ENCODE results near the gene LRRC59.

The LRRC59 gene

GRCh38 chr17:50363217-50364060 is 33.9 kb downstream of the LRRC59 start:
- in situ Hi-C loops (cut with HindIII; ENCODE audit: low sequenced_read_pairs) = no loop called here

GRCh38 chr17:50362661-50363060 is 34.7 kb downstream of the LRRC59 start:
- in situ Hi-C loops (cut with HindIII; ENCODE audit: low sequenced_read_pairs) = no loop called here

DNA sequence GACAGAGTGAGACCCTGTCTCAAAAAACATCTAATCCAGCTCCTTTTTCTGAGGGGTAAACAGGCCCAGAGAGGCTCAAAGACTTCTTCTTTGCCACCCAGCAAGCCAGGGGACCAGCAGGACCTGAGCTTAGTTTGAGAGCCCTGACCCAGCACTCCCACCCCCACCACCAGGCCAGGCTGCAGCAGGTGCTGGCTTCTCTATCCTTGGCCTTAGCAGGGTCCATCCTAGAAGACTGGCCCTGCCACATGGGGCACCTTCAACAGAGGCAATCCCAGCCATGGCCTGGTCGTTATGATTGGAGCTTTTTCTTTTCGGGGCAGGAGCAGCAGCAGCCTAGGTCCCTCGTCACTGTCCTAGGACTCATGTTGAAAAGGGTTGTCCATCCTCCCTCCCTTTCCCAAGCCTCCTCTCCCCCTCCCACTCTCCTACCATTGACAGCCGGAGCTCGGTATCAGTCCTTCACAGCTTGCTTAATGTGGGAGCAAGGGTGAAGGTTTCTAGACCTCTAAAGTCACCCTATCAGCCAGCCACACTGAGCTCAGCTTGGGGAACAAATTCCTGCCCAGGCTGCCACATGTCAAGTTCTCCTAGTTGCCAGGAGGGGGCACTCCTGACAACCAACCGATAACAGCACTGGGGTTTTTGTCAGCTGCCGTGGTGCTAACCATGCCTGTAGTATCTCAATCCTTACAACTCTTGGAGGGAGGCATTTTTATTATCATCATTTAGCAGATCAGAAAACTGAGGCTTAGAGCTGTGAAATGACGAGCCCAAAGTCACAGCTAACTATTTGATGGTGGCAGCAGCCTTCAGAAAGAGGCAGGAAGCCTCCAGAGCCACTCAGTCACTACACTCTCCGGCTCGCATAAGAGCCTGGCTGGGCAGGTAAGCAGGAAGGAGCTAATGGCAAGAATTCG is 35.5 kb downstream of the LRRC59 start:
- in situ Hi-C loops (cut with HindIII; ENCODE audit: low sequenced_read_pairs) = no loop called here

DNA sequence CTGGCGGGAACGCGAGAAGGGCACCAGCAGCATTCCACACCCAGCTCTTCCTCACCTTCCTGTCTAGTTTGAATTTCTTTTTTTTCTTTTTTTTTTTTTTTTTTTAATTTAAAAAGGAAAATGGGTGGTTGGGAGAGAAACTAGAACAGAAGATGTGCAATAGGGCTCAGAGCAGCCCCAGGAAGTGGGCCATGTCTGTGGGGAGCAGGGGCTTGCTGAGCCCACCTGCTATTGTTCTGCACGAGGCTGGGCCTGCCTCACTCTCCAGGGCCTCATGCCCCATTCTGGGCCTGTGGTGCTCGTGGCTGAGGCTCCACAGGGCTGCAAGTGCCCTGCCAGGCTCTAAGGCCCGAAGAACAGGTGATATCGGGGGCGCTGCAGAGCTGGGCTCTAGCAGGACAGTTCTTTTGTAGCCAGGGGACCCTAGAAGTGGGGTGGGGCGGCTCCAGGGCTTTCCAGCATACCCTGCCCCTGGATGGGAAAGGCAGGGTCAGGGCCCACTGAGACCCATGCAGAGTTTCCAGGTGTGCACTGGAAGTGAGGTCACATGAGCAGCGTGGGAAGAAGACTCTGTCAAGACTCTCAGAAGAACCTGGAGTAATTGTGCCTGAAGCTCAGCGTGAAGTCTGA is 36.7 kb downstream of the LRRC59 start:
- in situ Hi-C loops (cut with HindIII; ENCODE audit: low sequenced_read_pairs) = no loop called here

GRCh38 chr17:50359998-50360461 is 37.3 kb downstream of the LRRC59 start:
- in situ Hi-C loops (cut with HindIII; ENCODE audit: low sequenced_read_pairs) = no loop called here

DNA sequence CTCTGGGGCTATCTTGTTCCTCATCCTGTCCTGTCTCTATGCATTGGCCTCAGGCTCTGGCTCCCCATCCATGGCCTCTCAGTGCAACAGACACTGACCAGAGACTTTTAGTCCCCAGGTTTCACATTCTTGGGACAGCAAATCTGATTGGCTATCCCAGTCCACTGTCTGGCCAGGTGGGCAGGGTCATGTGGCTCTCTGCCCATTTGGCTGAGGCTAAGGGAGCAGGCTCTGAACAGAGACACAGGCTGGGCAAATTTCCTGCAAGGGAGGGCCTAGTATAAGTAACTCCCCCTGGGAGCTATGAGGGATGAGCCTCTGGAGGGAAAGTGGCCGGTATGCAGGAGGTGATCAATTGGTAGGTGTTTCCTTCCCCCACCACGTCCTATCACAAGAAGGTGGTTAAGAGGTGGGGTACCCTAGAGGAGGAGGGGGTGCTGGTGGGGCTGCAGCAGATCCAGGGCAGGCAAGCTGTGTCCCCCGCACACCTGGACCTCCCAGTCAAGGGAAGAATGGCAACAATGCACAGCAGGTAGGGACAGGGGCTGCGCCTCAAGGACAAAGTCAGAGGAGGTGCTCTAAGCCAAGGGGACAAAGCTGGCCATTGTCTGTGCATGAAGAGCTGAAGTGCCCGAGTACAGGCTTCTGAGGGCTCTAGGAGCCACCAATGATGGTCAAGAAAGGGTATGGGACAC is 38.2 kb downstream of the LRRC59 start:
- in situ Hi-C loops (cut with HindIII; ENCODE audit: low sequenced_read_pairs) = no loop called here

DNA sequence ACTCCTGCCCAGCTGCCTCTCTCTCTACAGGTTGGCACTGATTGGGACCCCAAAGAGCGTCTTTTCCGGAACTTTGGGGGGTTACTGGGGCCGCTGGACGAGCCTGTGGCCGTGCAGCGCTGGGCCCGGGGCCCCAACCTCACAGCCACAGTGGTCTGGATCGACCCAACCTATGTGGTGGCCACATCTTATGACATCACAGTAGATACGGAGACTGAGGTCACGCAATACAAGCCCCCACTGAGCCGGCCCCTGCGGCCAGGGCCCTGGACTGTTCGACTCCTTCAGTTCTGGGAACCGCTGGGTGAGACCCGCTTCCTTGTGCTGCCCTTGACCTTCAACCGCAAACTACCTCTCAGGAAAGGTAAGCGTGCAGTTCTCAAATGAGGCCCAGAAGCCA is 39.1 kb downstream of the LRRC59 start:
- in situ Hi-C loops (cut with HindIII; ENCODE audit: low sequenced_read_pairs) = no loop called here

DNA sequence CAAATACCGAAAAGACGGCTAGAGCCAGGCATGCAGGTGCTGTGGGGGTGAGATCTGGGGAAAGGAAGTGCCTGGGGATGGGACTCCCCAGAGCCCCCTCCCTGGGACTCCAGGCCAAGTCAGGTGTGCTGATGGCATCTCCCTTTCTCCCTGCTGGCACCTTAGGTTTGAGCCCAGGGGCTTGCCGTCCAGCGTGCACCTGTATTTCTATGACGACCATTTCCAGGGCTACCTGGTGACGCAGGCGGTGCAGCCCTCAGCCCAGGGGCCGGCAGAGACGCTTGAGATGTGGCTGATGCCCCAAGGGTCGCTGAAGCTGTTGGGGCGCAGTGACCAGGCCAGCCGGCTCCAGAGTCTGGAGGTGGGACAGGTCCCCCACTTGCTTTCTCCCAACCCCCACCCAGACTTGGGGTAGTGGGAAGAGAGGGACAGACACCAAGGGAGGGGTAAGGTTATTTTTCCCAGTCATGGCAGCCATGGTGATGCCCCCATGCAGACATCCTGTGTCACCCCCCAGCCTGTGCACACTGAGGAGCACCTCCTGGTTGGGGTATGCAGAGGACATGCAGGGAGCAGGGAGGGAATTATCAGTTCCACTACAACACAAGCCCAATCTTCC is 40.3 kb downstream of the LRRC59 start:
- in situ Hi-C loops (cut with HindIII; ENCODE audit: low sequenced_read_pairs) = no loop called here

DNA sequence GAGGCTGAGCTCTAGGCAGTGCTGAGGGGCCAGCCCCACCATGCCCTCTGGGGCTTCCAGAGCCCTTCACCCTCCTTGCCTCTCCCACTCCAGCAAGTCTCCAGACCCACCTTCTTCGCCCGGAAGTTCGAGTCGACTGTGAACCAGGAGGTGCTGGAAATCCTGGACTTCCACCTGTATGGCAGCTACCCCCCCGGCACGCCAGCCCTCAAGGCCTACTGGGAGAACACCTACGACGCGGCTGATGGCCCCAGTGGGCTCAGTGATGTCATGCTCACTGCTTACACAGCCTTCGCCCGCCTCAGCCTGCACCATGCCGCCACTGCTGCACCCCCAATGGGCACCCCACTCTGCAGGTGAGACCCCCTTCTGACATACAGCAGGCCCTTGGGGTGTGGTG is 40.9 kb downstream of the LRRC59 start:
- in situ Hi-C loops (cut with HindIII; ENCODE audit: low sequenced_read_pairs) = no loop called here

GRCh38 chr17:50355701-50356341 is 41.5 kb downstream of the LRRC59 start:
- in situ Hi-C loops (cut with HindIII; ENCODE audit: low sequenced_read_pairs) = no loop called here

DNA sequence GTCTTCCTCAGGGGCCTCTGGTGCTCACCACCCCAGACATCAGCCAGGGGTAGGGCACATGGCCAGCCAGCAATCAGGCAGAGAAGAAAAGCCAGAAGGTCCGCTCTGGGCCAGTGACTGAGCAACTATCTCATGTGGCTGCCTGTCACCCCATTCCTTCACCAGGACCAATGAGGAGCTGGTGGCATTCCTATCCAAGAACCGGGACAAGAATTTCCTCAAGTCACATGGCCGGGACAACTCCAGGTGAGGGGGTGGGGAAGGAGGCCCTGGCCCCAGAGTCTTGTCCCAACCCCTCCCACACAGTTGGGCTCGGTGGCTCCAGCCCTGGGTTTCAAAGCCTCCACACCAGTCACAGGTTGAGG is 42.0 kb downstream of the LRRC59 start:
- in situ Hi-C loops (cut with HindIII; ENCODE audit: low sequenced_read_pairs) = no loop called here

- in situ Hi-C loops (cut with HindIII; ENCODE audit: low sequenced_read_pairs) = no loop called here
Observed at GRCh38 chr17:50354776-50355175, 42.5 kb downstream of the LRRC59 start.

DNA sequence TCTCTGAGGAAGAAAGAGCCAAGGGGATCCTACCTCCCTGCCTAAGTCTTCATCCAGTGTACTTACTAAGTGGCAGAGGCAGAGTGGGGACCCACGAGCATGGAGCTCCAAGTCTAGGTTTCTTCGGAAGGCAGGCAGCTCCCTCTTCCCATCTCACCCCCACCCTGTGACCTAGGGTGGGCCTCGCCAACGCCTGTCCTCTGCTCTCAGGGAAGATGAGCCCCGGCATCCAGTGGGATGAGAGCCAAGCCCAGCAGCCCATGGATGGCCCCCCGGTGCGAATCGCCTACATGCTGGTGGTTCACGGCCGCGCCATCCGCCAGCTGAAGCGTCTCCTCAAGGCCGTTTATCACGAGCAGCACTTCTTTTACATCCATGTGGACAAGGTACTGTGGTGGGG is 43.1 kb downstream of the LRRC59 start:
- in situ Hi-C loops (cut with HindIII; ENCODE audit: low sequenced_read_pairs) = no loop called here

GRCh38 chr17:50353600-50354195 is 43.6 kb downstream of the LRRC59 start:
- in situ Hi-C loops (cut with HindIII; ENCODE audit: low sequenced_read_pairs) = no loop called here

DNA sequence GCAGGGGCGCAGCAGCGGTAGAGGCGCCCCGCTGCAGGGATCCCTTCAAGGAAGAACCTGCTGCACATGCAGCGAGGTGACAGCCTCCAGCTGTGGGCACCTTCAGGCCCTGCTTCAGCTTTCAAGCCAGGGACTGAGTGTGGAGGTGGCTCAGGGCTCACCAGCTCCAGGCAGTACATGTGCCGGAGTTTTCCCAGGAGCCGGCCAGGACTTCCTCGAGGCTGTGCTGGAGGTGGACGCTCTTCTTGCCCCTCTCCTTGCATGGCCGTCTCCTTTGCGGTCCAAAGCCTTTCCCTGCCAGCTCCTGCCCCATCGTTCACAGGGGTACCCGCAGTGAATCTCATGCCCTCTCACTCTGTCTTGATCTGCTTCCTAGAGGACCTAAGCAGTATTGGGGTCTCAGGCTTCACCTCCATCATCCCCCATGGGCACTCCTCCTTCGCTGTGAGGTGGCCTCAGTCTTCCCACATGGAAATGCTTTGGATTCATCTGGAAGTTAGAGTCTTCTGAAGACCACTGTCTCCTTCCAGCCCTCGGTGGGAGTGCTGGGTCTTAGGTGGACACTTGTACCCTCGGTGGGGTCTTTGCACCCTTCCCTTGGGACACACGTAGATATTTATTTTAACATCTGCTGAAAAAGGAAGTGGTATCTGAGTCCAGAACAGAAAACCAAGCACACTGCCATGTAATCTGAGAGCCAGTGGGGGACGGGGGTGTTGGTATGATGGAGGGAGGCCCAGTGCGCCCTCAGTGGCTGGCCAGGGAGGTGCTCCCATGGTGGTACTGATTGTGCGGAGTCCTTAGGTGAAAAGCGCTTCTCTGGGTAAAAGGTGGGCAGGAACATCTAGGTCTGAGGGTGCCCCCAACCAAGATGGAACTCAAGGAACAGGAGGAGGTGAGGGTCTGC is 44.4 kb downstream of the LRRC59 start:
- in situ Hi-C loops (cut with HindIII; ENCODE audit: low sequenced_read_pairs) = no loop called here

GRCh38 chr17:50352072-50352692 is 45.1 kb downstream of the LRRC59 start:
- in situ Hi-C loops (cut with HindIII; ENCODE audit: low sequenced_read_pairs) = no loop called here

- in situ Hi-C loops (cut with HindIII; ENCODE audit: low sequenced_read_pairs) = no loop called here
Observed at GRCh38 chr17:50350733-50351132, 46.6 kb downstream of the LRRC59 start.

- in situ Hi-C loops (cut with HindIII; ENCODE audit: low sequenced_read_pairs) = loop anchor here (5.0 to 25.0 kb wide), 2 partner anchors 48 to 437 kb away; partner anchors contain the start of gene LRRC59
Observed at GRCh38 chr17:50349243-50349600, 48.1 kb downstream of the LRRC59 start.

All from endothelial cell of hepatic sinusoid (primary cell).